ENCODE measurements around the gene CENPF.

Gene CENPF

GRCh38 chr1:214650664-214651063 is 47.7 kb downstream of the CENPF start:
- TF ChIP-seq, protein P1, sequence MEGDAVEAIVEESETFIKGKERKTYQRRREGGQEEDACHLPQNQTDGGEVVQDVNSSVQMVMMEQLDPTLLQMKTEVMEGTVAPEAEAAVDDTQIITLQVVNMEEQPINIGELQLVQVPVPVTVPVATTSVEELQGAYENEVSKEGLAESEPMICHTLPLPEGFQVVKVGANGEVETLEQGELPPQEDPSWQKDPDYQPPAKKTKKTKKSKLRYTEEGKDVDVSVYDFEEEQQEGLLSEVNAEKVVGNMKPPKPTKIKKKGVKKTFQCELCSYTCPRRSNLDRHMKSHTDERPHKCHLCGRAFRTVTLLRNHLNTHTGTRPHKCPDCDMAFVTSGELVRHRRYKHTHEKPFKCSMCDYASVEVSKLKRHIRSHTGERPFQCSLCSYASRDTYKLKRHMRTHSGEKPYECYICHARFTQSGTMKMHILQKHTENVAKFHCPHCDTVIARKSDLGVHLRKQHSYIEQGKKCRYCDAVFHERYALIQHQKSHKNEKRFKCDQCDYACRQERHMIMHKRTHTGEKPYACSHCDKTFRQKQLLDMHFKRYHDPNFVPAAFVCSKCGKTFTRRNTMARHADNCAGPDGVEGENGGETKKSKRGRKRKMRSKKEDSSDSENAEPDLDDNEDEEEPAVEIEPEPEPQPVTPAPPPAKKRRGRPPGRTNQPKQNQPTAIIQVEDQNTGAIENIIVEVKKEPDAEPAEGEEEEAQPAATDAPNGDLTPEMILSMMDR (conservative IDR thresholded peaks at IDR 0.05; ENCODE audit: low read length): no peak
- no peak for DNase-seq (ENCODE audit: low read depth)
- H3K4me3 ChIP-seq (ENCODE audit: low read length): no peak overlapping the region

DNA sequence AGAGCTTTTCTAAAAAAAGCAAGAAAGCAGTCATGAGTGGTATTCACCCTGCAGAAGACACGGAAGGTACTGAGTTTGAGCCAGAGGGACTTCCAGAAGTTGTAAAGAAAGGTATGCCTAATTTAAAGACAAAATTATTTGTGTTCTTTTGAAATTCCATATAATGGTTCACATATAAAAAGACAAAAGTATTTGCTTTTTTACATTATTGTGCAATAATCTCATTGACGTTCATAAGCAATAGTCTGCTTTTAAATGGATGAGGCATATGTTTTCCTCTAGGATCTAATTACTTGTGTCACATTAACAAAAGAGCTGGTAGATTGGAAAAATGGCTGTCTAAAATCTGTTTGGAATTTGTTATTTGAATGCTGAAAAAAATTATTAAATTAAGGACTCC is 54.3 kb downstream of the CENPF start:
- no peak for DNase-seq (ENCODE audit: low read depth)
- TF ChIP-seq, protein P1 (conservative IDR thresholded peaks at IDR 0.05; ENCODE audit: low read length): no peak
- H3K4me3 ChIP-seq (ENCODE audit: low read length): no peak overlapping the region

DNA sequence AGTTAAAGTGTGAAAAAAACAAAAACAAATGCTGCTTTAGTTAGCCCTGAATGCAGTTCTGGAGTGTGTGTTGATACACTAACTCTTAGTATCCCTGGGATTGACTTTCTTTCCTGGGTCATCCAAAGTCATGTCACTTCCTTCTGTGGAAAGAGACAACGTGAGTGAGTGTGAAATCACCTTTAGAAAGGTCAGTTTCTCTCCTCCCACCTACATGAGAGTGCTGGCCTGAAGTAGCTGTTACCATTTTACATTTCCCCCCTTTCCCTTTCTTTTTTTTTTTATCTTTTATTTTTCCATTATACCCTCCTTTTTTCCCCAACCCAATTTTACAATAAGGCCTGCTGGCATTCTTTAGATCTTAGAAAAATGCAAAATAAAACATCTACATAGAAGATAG is 55.2 kb downstream of the CENPF start:
- no peak for DNase-seq (ENCODE audit: low read depth)
- TF ChIP-seq, protein P1 (conservative IDR thresholded peaks at IDR 0.05; ENCODE audit: low read length): no peak
- no peak overlapping the region for H3K4me3 ChIP-seq (ENCODE audit: low read length)

GRCh38 chr1:214658785-214659184 is 55.8 kb downstream of the CENPF start:
- TF ChIP-seq, protein P1 (conservative IDR thresholded peaks at IDR 0.05; ENCODE audit: low read length): peak; percentile 65
- peak; percentile 51 for DNase-seq (ENCODE audit: low read depth)

GRCh38 chr1:214660190-214660589 is 57.2 kb downstream of the CENPF start:
- TF ChIP-seq, protein P1 (conservative IDR thresholded peaks at IDR 0.05; ENCODE audit: low read length): no peak
- DNase-seq (ENCODE audit: low read depth): no peak
- no peak overlapping the region for H3K4me3 ChIP-seq (ENCODE audit: low read length)

More at GRCh38 chr1:214658785-214659184, 55.8 kb downstream of the CENPF start:
- H3K4me3 ChIP-seq (ENCODE audit: low read length): no peak overlapping the region

DNA sequence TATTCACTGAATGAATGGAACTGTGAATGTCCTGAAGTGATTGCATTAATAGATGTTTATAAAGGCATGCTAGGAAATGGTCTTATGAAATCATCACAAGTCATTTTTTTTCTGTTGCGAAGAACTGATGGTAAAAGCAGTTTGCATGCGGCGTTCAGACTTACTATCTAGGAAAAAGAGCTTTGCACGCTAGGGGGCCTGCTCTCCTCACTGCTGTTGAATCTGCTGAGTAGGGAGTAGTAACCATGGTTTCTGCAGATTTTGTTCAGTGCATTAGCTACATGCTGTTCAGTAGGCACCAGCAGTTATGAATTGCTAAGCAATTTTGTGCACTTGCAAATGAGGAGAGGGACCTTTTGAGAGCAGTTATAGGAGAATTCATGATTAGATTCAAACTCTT is 57.9 kb downstream of the CENPF start:
- TF ChIP-seq, protein P1 (conservative IDR thresholded peaks at IDR 0.05; ENCODE audit: low read length): peak; percentile 87
- DNase-seq (ENCODE audit: low read depth): peak; percentile 97

DNA sequence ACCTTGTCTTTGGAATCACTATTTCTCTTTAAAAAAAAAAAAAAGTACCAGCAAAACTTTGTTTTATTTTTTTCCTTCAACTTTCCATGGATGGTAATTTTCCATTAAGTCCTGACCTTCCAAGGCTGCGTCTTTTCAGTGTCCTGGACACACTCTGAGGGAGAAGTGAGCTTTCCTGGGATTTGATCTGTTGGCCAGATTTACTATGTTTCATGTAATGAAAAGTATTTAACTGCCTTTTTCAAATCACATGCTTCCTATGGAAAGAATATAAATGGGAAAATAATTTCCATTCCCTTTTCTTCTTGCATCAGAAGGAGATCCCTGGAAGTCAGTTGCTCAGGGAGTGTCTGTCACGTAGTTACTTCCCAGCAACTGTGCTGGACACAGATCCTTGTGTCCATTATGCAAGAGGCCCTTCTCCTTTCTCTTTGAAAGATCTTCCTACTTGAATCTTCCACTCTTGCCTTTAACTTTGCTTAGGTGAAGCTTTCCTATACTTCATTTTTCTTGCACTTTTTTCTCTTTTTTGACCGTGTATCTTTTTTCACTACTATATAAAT is 59.3 kb downstream of the CENPF start:
- TF ChIP-seq, protein P1 (conservative IDR thresholded peaks at IDR 0.05; ENCODE audit: low read length): no peak
- DNase-seq (ENCODE audit: low read depth): peak; percentile 67
- no peak overlapping the region for H3K4me3 ChIP-seq (ENCODE audit: low read length)

More for the DNA sequence above, 57.9 kb downstream of the CENPF start:
- H3K4me3 ChIP-seq (ENCODE audit: low read length): no peak overlapping the region
